HepG2 (cell line): ENCODE data around the gene BCAS3.

ENCODE experiments used
- CHD2 ChIP-seq: IDR thresholded peaks from 2 replicates; pipeline ENCODE4 v1.6.1; 2011; ENCODE audit warnings: low read depth, low read length, improper control_type of control experiment
- FOXO1 ChIP-seq: sonication (generic); formaldehyde crosslinking; IDR thresholded peaks from 2 replicates; pipeline ENCODE4 v1.4.0; 2020; ENCODE audit warnings: missing genetic modification reagents
- PCBP2 ChIP-seq: fragments of 200-400 bp; formaldehyde crosslinking; optimal IDR thresholded peaks from 2 replicates; pipeline ENCODE3; 2018; ENCODE audit warnings: low read length, low read depth; ENCODE audit not compliant: poor library complexity, severe bottlenecking
- RAD51 ChIP-seq: fragments of 450-650 bp; IDR thresholded peaks from 2 replicates; pipeline ENCODE4 v1.6.1; 2016; ENCODE audit warnings: borderline replicate concordance
- TBX2 ChIP-seq: sonication (generic); formaldehyde crosslinking; IDR thresholded peaks from 2 replicates; pipeline ENCODE4 v1.5.0; 2020; ENCODE audit warnings: missing genetic modification reagents, mild to moderate bottlenecking, borderline replicate concordance
- ZNF343 ChIP-seq: sonication (generic); formaldehyde crosslinking; IDR thresholded peaks from 2 replicates; pipeline ENCODE4 v1.4.0; 2020; ENCODE audit warnings: mild to moderate bottlenecking, missing genetic modification reagents
- TF ChIP-seq, protein P1 (sequence below): sonication (generic); formaldehyde crosslinking; IDR thresholded peaks from 2 replicates; pipeline ENCODE4 v1.5.1; 2020; ENCODE audit warnings: mild to moderate bottlenecking, missing genetic modification reagents
- TF ChIP-seq, protein P2 (sequence below): sonication (generic); formaldehyde crosslinking; IDR thresholded peaks from 2 replicates; pipeline ENCODE4 v1.5.0; 2020; ENCODE audit warnings: mild to moderate bottlenecking, missing genetic modification reagents, moderate library complexity
- TF ChIP-seq, protein P3 (sequence below): sonication (generic); formaldehyde crosslinking; IDR thresholded peaks from 2 replicates; pipeline ENCODE4 v1.4.0; 2020; ENCODE audit warnings: missing genetic modification reagents

DNA sequence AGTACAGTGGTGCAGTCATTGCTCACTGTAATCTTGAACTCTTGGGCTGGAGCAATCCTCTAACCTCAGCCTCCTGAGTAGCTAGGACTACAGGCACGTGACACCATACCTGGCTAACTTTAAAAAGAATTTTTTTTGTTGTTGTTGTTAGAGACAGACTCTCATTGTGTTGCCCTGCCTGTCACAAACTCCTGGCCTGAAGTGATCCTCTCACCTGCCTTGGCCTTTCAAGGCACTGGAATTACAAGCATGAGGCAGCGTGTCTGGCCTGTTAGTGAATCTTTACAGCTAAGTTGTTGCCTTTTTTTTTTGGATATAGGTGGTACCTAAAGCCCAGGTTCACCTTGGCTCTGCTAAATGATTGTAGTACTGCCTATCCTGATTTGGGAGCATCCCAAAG lies 290.6 kb downstream of the BCAS3 start:
- TF ChIP-seq, protein P1, sequence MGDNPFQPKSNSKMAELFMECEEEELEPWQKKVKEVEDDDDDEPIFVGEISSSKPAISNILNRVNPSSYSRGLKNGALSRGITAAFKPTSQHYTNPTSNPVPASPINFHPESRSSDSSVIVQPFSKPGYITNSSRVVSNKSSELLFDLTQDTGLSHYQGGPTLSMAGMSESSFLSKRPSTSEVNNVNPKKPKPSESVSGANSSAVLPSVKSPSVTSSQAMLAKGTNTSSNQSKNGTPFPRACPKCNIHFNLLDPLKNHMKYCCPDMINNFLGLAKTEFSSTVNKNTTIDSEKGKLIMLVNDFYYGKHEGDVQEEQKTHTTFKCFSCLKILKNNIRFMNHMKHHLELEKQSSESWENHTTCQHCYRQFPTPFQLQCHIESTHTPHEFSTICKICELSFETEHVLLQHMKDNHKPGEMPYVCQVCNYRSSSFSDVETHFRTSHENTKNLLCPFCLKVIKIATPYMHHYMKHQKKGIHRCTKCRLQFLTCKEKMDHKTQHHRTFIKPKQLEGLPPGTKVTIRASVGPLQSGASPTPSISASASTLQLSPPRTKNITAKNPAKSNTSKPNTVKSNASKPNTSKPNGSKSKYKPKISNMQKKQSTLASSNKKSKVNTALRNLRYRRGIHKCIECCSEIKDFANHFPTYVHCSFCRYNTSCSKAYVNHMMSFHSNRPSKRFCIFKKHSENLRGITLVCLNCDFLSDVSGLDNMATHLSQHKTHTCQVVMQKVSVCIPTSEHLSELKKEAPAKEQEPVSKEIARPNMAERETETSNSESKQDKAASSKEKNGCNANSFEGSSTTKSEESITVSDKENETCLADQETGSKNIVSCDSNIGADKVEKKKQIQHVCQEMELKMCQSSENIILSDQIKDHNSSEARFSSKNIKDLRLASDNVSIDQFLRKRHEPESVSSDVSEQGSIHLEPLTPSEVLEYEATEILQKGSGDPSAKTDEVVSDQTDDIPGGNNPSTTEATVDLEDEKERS (CRISPR knock-in tag), result no peak
- TF ChIP-seq RAD51 (no peak), TBX2 (CRISPR knock-in tag) (no peak), ZNF343 (CRISPR knock-in tag) (no peak), PCBP2 (no peak), CHD2 (no peak), FOXO1 (CRISPR knock-in tag) (no peak)
- TF ChIP-seq, protein P2, sequence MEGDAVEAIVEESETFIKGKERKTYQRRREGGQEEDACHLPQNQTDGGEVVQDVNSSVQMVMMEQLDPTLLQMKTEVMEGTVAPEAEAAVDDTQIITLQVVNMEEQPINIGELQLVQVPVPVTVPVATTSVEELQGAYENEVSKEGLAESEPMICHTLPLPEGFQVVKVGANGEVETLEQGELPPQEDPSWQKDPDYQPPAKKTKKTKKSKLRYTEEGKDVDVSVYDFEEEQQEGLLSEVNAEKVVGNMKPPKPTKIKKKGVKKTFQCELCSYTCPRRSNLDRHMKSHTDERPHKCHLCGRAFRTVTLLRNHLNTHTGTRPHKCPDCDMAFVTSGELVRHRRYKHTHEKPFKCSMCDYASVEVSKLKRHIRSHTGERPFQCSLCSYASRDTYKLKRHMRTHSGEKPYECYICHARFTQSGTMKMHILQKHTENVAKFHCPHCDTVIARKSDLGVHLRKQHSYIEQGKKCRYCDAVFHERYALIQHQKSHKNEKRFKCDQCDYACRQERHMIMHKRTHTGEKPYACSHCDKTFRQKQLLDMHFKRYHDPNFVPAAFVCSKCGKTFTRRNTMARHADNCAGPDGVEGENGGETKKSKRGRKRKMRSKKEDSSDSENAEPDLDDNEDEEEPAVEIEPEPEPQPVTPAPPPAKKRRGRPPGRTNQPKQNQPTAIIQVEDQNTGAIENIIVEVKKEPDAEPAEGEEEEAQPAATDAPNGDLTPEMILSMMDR (CRISPR knock-in tag), result no peak
- TF ChIP-seq, protein P3, sequence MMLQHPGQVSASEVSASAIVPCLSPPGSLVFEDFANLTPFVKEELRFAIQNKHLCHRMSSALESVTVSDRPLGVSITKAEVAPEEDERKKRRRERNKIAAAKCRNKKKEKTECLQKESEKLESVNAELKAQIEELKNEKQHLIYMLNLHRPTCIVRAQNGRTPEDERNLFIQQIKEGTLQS (CRISPR knock-in tag), result no peak
